Keratinocyte (primary cell): ENCODE results near the gene RBM19. TPM values are rescaled to one million over a fixed set of nuclear protein-coding genes. Genes with fewer than 3 reads are reported as not detected.

Experiments used
- DNase-seq: peaks from one replicate; pipeline ENCODE4 v3.0.0-alpha.2; 2011; ENCODE audit warnings: low read depth, missing footprints, low spot score
- FAIRE-seq: peaks from 2 replicates; lab custom pipeline; 2011; peaks lifted over from hg19 to GRCh38; lab: Jason Lieb, UNC
- H2AFZ ChIP-seq: 2 replicates; pipeline ENCODE4 v1.6.0; 2012; ENCODE audit warnings: low read length, control low read depth, inconsistent platforms; ENCODE audit not compliant: control insufficient read depth
- H3K27ac ChIP-seq: 2 replicates; pipeline ENCODE4 v1.5.1; 2011; ENCODE audit warnings: low read length; ENCODE audit not compliant: control insufficient read depth, insufficient read depth
- H3K27me3 ChIP-seq: 3 replicates; pipeline ENCODE4 v1.6.0; 2011; ENCODE audit warnings: low read length; ENCODE audit not compliant: control insufficient read depth, insufficient read depth; ENCODE audit errors: extremely low read depth
- H3K36me3 ChIP-seq, 2 experiments: 2 replicates in 1 of 2; 3 replicates in 1 of 2; pipeline ENCODE4 v1.5.1; 2011; ENCODE audit warnings: low read length in 2 of 2, mild to moderate bottlenecking in 1 of 2; ENCODE audit not compliant: control insufficient read depth in 2 of 2, insufficient read depth in 2 of 2; ENCODE audit errors: extremely low read depth in 1 of 2
- H3K4me1 ChIP-seq: 3 replicates; pipeline ENCODE4 v1.5.1; 2011; ENCODE audit warnings: low read length; ENCODE audit not compliant: control insufficient read depth, insufficient read depth; ENCODE audit errors: extremely low read depth
- H3K4me2 ChIP-seq: 3 replicates; pipeline ENCODE4 v1.6.0; 2011; ENCODE audit warnings: low read depth, low read length; ENCODE audit not compliant: control insufficient read depth, insufficient read depth; ENCODE audit errors: extremely low read depth
- H3K4me3 ChIP-seq, 3 experiments: fragments of 200-600 bp in 1 of 3; sonication (generic) in 1 of 3; 2 replicates in 2 of 3; 3 replicates in 1 of 3; pipeline ENCODE4 v1.5.1; 2011 to 2016; ENCODE audit warnings: low read length in 3 of 3, mild to moderate bottlenecking in 3 of 3, control low read depth in 2 of 3, inconsistent platforms in 1 of 3, low read depth in 1 of 3, mixed read lengths in 1 of 3, mixed run types in 1 of 3, moderate library complexity in 1 of 3; ENCODE audit not compliant: control insufficient read depth in 2 of 3, insufficient read depth in 2 of 3; ENCODE audit errors: extremely low read depth in 1 of 3
- H3K79me2 ChIP-seq: 2 replicates; pipeline ENCODE4 v1.6.0; 2012; ENCODE audit warnings: low read length; ENCODE audit not compliant: control insufficient read depth, insufficient read depth
- H3K9ac ChIP-seq: 3 replicates; pipeline ENCODE4 v1.6.0; 2011; ENCODE audit warnings: low read length; ENCODE audit not compliant: control insufficient read depth, insufficient read depth; ENCODE audit errors: extremely low read depth
- H3K9me1 ChIP-seq: 3 replicates; pipeline ENCODE4 v1.6.0; 2011; ENCODE audit warnings: low read length; ENCODE audit not compliant: control insufficient read depth, insufficient read depth; ENCODE audit errors: extremely low read depth
- H3K9me3 ChIP-seq: 2 replicates; pipeline ENCODE4 v1.5.1; 2012; ENCODE audit warnings: low read depth, low read length; ENCODE audit not compliant: control insufficient read depth
- H4K20me1 ChIP-seq: 3 replicates; pipeline ENCODE4 v1.6.0; 2011; ENCODE audit warnings: low read length; ENCODE audit not compliant: control insufficient read depth, insufficient read depth; ENCODE audit errors: extremely low read depth
- CTCF ChIP-seq, 3 experiments: IDR thresholded peaks in 1 of 3; conservative IDR thresholded peaks in 1 of 3; optimal IDR thresholded peaks in 1 of 3; 2 replicates in 2 of 3; 3 replicates in 1 of 3; pipeline versions ENCODE3 to v1.5.1; 2011; ENCODE audit warnings: low read length in 3 of 3, mild to moderate bottlenecking in 3 of 3, moderate library complexity in 2 of 3, control low read depth in 1 of 3, inconsistent platforms in 1 of 3; ENCODE audit not compliant: insufficient read depth in 2 of 3; ENCODE audit errors: extremely low read depth in 1 of 3
- EZH2 ChIP-seq: IDR thresholded peaks from one replicate; pipeline ENCODE4 v1.6.1; 2012; ENCODE audit warnings: inconsistent platforms, mild to moderate bottlenecking, low read length, moderate library complexity
- dilution Hi-C: fragments of 300-500 bp; cut with MboI; formaldehyde crosslinking; loops from one replicate; pipeline ENCODE4 v1.7.0; 2020; ENCODE audit warnings: low sequenced_read_pairs; ENCODE audit not compliant: extremely low pct_ligation_motif_present
- polyA plus RNA-seq, 5 experiments: library from polyadenylated mRNA; depleted of rRNA in 3 of 5; stranded (reverse) in 3 of 5; stranded (forward) in 1 of 5; unstranded in 1 of 5; fragments of >200 nt; gene quantifications; 1 replicate in 1 of 5; 2 replicates in 3 of 5; 3 replicates in 1 of 5; pipeline versions ENCODE4 v1.2.1 to v1.2.3, GENCODE V29; 2011 to 2012; ENCODE audit warnings: missing spikeins in 2 of 5, low read depth in 1 of 5, low replicate concordance in 1 of 5

RBM19 gene
- polyA plus RNA-seq, 1 donor (not counting 4 experiments of a cell fraction or from before 2014, with no cell fraction given), result 14.6 TPM

- Histone ChIP-seq H3K9ac (no peak overlapping the region), H3K9me1 (no peaks in the 10 kb centered on the region), H3K27me3 (no peaks in the 10 kb centered on the region), H3K27ac (no peak overlapping the region), H3K4me1 (no peaks in the 10 kb centered on the region), H3K4me3 (no peak overlapping the region), H4K20me1 (no peaks in the 10 kb centered on the region), H3K9me3 (no peaks in the 10 kb centered on the region), H3K4me2 (no peak overlapping the region), H2AFZ (no peak overlapping the region), H3K36me3 (peaks cover 6 to 7% of the 10 kb centered on the region in 2 experiments), H3K79me2 (no peaks in the 10 kb centered on the region)
- no peak for TF ChIP-seq CTCF (optimal IDR thresholded peaks at IDR 0.05 in 1 of 3, IDR thresholded peaks at IDR 0.05 in 1 of 3, conservative IDR thresholded peaks at IDR 0.05 in 1 of 3; ENCODE audit: extremely low read depth in 1 of 3, insufficient read depth in 2 of 3, low read length in 3 of 3)
- TF ChIP-seq EZH2, result no peak
- DNase-seq (no peak), FAIRE-seq (no peak)
- dilution Hi-C loops, result no loop called here
Measured at GRCh38 chr12:113877607-113878006, 88.5 kb downstream of the RBM19 start.

- H3K4me1 ChIP-seq, result no peaks in the 10 kb centered on the region
- DNase-seq (no peak), FAIRE-seq (no peak)
- dilution Hi-C loops, result no loop called here
- H3K4me3 ChIP-seq, result no peak overlapping the region
- peaks cover 6 to 7% of the 10 kb centered on the region in 2 experiments for H3K36me3 ChIP-seq
- no peak overlapping the region for H3K4me2 ChIP-seq
- no peak overlapping the region for H3K9ac ChIP-seq
- H3K27ac ChIP-seq, result no peak overlapping the region
- TF ChIP-seq EZH2 (no peak), CTCF (optimal IDR thresholded peaks at IDR 0.05 in 1 of 3, IDR thresholded peaks at IDR 0.05 in 1 of 3, conservative IDR thresholded peaks at IDR 0.05 in 1 of 3; ENCODE audit: extremely low read depth in 1 of 3, insufficient read depth in 2 of 3, low read length in 3 of 3) (no peak)
- H3K27me3 ChIP-seq, result no peaks in the 10 kb centered on the region
- no peaks in the 10 kb centered on the region for H4K20me1 ChIP-seq
- no peaks in the 10 kb centered on the region for H3K9me1 ChIP-seq
- no peaks in the 10 kb centered on the region for H3K79me2 ChIP-seq
- H3K9me3 ChIP-seq, result no peaks in the 10 kb centered on the region
- H2AFZ ChIP-seq, result no peak overlapping the region
Measured at GRCh38 chr12:113876160-113876559, 90.0 kb downstream of the RBM19 start.
